COR-L47 (cell line): Measurements from ENCODE around the gene SEPTIN7.

Source experiments
- DNase-seq: peaks from one replicate; lab custom pipeline; 2025; lab: John Stamatoyannopoulos, UW

SEPTIN7 gene

DNA sequence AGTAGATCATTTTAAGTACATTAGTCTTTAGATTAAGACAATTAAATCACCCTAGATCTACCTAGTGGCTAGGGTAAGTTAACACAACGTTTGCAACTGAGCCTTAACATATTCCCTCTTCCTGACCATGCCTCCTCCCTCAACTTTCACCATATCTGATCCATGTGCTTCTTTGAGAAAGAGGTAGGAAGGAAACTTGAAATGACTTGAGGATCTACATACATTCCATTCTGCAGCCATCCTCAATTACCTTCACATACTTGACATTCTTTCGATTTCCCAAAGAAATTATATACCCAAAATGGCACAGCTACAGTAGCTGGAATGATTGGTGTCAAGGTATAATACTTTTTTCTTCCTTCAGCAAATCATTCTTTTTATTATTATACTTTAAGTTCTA, 12.9 kb upstream of the SEPTIN7 start:
- DNase-seq = no peak

DNA sequence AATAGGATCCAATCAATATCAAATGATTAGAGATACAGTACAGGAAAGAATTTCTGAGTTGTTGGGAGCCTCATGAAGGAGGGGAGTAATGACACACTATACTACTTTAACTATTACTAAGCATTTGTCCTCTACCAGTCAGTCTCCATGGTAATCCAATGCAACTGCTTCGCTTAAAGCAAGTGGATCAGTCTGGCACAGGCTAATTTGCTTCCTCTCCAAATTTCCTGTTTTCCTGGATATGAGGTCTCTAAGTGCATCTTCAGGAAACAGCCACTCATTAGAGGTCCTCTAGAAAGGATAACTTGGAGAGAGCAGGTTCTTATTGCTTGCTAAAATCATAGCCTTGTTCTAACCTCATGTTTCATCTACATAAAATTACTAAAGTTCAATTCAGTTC, 8.4 kb upstream of the SEPTIN7 start:
- DNase-seq = no peak

DNA sequence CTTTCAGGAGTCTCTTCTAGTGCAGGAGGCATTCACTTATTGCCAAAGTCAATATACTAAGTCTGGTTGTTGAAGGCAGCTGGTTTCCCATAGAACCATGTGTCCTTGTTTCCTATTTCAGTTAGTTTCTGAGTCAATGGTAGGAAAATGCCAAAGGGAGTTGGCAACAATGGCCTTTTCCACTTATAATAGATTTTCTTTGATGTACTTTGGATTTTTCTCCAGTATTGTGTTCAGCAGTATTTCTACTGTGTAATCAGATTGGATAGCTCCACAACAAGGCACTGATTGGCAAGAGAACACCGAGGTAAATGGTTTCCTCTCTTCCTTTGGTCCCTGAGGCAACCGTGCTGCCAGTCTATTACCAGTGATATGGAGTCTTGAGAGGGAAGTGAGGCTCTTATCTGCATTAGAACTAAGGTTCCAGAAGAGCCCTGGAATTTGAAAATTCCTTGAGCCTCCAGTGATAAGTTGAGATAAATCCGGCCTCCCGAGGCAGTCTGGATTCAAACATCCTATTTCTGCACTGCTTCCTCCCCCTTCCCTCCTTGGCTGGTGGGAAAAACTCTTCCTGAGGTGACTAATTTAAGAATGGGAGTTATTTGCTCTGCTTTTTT, 7.9 kb upstream of the SEPTIN7 start:
- DNase-seq = no peak

DNA sequence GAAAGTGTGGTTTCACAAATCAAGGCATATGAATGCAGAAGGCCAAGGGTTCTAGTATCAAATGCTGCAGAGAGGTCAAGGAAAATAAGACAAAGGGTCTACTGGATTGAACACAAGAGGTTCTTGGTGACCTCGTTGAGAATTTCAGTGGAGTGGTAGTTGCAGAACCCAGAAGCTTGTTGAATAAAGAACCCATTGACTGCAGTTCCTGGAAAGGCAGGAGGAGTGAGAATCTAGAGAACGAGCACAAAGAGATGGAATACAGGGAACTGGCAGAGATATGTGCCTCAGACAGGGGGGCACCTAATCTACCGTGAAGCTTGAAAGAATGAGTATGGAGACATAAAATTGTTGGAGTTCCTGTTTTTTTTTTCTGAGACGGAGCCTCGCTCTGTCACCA, 3.5 kb upstream of the SEPTIN7 start:
- no peak for DNase-seq

DNA sequence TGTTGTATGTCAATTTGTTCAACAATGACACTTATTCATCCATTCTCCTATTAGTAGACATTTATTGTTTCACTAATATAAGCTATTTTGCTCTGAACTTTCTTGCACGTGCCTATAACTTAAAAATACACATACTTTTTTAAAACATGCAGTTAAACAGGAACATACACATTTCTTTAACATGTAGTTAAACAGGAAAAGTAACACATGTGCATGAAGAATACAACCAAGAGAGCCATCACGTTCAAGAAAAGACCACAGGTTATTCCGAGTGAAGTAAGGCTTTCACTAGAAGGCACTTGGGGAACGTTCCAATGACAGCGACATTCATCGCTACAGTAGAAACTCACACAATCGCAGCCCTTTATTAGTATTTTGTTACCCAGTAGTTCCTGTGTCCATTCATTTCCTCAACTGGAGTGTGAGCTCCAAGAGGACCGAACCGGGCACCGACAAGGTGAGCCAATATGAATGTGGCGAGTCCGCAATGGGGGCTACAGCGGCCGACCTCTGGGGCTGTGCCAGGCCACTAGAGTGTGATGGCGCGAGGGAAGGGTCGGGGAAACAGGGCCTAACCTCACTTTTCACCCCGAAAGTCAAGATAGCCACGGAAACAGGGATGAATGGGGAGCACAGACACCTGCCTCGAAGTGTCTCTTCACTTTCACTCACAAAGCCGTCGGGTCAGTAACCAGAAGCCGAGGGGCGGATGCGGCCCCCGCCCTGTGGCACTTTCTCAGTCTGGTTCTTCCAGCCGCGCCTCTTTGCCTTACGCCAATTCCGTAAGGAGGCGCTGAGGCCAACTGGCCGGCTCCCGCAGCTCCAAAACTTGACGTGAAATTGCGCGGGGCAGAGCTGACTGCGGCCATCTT, 775 bp upstream of the SEPTIN7 start:
- peak; percentile 92 for DNase-seq

DNA sequence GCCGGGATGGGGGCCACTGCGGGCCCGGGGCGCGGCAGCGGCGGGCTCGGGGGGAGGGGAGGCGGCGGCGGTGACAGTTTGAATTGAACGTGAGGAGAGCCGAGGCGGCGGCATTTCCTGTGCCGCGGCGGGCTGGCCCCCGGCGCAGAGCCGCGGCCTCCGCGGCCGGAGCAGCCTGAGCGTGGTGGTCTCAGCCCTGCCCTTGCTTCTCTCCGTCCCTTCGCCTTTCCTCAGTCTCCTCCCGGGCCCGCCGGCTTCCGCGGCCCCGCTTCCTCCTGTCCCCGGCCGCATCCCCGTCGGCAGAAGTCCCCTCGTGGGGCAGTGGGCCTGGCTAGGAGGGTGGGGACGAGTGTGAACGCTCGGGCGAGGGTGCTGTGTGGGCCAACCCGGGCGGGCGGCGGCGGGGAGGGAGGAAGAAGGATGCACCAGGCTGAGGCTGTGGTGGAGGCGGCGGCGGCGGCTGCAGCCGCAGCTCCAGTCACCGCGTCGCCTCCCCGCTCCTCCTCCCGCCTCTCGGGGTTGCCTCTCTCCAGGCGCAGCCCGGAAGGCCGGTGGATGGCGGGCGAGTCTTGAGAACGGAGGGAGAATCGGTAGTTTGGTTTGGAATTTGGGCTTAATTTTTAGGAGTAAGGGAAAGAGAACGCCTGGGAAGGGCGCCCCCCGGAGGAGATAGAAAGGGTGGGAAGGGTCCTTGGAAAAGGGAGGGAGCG, 690 bp downstream of the SEPTIN7 start:
- DNase-seq = peak; percentile 57

DNA sequence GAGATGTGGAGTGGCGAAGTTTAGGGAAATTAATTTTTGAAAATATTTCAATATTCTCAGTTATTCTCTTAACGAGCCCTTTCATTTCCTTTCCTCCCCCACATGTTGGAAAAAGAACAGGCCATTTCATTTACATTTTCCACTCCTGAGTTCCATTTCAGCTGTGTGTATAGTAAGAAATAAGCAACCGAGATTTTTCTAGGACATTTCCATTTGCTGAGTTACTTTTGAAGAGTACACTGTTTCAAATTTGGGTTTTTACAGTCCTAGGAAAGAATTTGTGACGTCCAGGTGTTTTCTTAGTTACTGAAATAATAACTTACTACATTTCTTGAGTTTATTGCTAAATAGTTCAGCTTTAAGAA, 1.2 kb downstream of the SEPTIN7 start:
- DNase-seq = no peak

DNA sequence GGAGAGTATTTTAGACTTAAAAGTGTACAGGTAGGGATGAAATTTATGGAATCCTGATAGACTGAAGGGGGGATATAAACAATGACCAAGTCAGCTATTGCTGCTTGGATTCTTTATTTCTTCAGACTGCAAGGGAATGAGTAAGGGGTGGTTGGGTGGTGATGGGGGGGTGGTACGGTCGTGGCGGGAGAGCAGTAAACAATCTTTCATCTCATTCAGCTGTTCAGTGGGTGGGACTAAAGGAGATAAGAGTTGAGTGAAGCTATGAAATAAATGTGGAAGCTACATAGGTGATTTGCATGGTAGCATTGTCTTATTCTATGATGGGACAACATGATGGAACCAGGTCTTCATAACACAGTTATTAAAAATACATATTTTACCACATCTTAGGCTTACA, 1.8 kb downstream of the SEPTIN7 start:
- no peak for DNase-seq

DNA sequence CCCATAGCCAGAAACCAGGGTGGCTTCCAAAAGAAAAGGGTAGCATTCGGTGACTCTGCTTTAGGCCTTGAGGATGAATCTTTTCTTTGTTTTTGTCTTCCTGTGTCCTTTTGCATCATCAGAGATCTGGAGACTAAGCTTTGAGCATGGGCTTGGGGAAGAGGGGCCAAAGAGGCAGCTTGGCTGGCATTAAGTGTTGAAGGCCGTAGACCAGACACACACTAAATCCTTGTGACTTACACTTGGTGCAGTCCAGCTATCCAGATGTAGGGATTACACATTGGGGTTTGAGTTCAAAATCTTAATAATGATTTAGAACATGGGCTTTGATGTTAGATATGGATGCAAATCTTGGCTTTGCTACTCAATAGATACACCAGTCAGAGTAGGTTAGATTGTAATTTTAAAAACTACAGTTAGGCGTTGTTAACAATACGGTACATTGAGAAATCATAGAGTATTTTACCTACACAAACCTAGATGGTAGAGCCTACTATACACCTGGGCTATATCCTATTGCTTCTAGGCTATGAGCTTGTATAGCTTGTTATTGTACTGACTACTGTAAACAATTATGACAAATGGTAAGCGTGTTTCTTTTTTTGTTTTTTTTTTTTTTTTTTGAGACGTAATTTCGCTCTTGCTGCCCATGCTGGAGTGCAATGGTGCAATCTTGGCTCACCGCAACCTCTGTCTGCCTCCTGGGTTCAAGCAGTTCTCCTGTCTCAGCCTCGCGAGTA, 3.5 kb downstream of the SEPTIN7 start:
- DNase-seq = no peak

DNA sequence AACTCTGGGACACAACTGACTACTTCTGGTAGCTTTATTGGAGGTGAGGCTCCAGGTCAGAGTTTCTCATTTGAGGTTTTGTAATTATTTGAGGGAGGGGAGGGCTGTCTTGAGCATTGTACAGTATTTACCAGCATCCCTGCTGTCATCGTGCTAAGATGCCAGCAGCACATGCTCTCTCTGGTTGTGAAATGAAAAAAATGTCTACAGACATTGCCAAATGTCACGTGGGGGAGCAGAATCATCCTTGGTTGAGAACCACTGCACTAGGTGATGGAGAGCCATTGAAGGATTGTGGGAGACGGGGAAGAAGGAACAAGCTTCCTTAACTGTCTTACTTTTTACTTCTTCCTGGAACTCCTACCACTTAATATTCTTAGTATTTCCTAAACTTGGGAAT, 5.0 kb downstream of the SEPTIN7 start:
- DNase-seq = no peak

DNA sequence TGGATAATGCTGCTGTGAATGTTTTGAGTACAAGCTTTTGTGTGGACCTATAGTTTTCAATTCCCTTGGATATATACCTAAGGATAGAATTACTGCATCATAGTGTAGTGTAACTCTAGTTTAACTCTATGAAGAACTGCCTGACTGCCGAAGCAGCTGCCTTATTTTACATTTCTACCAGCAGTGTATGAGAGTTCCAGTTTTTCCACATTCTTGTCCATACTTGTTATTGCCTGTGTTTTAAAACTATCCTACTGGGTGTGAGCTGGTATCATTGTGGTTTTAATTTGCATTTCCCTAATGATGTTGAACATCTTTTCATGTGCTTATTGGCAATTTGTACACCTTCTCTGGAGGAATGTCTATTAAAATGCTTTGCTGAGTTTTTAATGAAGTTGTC, 15.7 kb downstream of the SEPTIN7 start:
- no peak for DNase-seq

DNA sequence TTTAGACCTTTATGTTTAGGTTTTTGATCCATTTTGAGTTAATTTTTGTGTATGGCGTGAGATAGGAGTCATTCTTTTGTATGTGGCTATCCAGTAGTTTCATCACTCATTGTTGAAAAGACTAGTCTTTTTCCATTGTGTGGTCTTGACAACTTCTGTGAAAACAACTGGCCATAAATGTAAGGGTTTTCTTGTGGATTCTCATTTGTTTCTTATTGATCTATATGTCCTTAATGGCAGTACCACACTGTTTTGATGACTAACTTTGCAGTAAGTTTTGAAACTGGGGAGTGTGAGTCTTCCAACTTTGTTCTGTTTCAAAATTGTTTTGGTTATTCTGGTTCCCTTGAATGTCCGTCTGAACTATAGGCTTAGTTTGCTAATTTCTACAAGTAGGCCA, 16.3 kb downstream of the SEPTIN7 start:
- DNase-seq = no peak

DNA sequence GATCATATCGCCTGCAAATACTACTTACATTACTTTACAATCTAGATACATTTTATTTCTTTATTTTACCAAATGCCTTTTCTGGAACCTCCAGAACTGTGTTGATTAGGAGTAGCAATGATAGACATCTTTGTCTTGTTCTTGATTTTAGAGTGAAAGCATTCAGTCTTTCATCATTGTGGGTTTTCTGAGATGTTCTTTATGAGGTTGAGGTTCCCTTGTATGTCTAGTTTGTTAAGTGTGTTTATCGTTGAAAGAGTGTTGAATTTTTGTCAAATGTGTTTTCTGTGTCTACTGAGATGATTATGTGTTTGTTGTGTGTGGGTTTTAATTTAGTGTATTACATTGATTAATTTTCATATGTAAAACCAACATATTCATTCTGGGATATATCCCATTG, 17.1 kb downstream of the SEPTIN7 start:
- DNase-seq = no peak

DNA sequence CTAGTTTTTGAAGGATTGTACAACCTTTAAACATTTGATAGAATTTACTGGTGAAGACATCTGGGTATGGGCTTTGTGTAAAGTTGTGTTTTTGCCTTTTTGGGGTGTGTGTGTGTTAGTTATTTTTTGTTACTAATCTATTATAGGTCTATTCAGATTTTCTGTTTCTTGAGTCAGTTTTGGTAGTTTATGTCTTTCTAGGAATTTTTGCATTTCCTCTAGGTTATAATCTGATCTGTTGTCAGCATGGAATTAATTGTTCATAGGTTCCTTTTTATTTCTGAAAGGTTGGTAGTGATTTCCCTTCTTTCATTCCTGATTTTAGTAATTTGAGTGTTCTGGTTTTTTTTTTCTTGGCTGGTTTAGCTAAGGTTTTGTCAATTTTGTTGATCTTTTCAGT, 17.7 kb downstream of the SEPTIN7 start:
- DNase-seq = no peak

DNA sequence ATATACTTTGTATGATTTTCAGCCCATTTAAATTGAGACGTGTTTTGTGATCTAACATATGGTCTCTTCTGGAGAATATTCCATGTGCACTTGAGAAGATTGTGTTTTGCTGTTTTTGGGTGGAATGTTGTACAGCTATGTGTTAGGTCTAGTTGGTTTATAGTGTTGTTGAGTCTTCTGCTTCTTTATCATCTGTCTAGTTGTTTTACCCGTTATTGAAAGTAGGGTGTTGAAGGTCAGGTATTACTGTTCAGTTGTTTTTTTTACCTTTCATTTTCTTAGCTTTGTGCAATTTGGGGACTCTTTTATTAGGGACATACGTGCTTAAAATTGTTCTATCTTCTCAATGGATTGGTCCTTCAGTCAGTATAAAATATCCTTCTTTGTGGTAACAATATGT, 18.5 kb downstream of the SEPTIN7 start:
- DNase-seq = no peak

DNA sequence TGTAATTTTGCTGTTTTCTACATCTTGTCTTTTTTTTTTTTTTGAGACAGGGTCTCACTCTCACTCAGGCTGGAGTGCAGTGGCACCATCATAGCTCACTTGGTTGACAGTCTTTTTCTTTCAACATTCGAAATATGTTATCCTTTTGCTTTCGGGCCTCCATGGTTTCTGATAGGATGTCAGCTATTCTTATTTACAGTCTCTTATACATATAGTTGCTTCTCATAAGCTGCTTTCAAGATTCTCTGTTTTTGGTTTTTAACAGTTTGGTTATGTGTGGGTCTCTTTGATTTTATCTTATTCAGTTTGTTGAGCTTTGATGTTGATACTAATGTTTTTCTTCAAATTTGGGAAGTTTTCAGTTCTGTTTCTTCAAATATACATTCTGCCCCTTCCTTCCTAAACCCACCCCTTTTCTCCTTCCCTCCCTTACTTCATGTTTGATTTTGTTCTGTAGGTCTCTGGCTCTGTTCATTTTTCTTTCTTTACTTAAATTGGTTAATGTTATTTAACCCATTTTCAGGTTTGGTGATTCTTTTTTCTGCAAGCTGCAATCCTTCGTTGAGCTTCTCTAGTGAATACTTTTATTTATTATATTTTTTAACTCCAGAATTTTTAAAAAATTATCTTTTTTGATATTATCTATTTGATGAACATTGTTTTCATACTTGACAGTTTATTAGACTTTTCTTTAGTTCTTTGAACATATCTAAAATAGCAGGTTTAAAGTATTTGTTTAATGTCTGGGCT, 19.3 kb downstream of the SEPTIN7 start:
- no peak for DNase-seq

DNA sequence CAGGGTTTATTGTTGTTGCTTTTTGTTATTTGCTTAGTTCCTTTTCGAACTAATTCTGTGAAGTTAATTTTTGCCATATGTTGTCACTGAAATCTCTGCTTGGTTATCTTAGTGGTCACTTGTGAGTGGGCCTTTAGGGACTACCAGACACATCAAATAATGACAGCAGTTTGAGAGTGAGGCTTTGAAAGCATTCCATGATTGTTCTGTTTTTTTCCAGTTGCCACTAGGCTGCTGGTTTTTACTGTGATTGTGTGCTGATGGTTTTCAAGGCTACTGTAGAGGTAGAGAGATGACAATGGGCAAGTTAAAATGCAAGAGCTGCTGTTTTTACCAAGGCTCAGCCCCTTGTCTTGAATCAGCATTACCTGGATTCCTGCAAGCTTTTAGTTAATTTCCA, 20.0 kb downstream of the SEPTIN7 start:
- DNase-seq = no peak

DNA sequence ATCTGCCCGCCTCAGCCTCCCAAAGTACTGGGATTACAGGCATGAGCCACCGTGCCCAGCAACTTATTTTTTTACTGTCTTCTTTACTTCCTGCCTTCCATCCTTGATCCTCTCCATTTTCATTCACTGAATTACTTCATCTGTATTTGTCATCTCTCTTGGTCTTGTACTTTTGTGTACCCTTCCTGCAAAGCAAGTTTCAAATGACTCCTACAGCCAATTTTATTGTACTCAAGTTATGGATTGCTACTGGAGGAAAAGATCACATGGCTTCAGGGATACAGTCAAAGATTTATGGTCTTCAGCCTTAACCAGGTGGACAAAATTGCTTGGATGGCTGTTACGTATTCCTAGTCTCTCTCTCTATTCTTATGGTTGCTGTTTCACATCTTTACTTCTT, 22.6 kb downstream of the SEPTIN7 start:
- DNase-seq = no peak

DNA sequence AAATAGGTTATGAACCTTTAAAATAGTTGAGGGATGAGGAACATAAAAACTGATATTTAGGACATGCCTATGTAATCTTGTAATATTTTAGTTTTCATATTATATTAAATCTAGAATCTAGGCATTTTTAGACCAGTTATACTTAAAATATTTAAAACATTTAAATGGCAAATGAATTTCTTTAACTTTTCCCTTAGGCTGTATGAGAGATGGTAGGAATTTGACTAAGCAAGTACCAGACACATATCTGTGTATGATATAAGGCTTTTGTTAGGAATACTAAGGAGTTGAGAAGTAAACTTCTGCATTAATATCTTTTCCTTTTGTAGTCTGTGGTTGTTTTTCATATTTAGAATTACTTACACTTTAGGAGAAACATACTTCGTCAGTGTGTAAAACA, 25.1 kb downstream of the SEPTIN7 start:
- no peak for DNase-seq

DNA sequence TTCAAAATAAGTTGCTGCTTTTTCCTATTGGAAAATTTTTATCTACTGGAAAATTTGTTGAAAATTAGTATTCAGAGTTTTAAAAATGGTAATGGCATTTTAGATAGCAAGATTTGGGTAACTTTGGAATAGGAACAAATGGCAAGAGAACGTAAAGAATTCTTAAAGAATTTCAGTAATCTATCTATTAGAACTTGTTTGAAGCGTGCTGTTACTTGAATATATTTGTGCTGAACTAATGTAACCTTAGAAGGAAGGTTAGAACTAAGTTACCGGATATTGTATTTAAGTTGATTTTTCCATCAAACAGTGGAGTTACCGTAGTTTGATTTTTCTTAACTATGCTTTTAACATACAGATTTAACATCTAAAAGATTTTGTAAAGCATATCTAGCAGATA, 25.9 kb downstream of the SEPTIN7 start:
- DNase-seq = no peak

DNA sequence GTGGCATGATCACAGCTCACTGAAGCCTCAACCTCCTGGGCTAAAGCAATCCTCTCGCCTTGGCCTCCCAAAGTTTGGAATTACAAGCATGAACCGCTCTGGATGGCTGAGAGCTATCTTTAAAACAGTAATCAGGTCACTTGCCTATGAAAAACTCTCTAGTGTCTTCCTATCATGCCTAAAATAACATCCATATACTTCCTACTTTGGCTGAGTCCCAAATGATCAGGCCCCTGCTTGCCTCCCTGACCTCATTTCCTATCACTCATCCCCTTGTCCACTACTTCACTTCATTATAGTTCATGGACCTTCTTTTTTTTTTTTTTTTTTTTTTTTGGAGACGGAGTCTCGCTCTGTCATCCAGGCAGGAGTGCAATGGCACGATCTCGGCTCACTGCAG, 28.0 kb downstream of the SEPTIN7 start:
- no peak for DNase-seq

DNA sequence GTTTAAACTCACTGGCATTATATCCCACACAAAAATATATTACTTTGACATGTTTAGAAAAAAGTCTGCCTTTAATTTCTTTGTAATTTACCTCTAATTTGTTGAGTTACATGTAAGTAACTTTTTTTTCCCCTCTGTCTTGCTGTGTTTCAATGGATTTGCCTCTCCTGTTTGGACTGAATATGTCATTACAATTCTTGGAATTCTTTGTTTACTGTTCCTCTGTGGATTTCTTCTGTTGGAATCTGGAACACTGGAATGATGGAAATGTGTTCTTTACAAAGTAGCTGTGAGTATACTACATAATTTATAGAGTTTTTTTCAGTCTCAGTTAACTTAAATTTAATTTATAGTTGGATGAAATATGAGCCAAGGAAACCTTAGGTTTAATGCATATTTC, 30.4 kb downstream of the SEPTIN7 start:
- DNase-seq = no peak
